ENCODE results near the gene OVAAL. TPM values are rescaled to one million over a fixed set of nuclear protein-coding genes. Genes with fewer than 3 reads are reported as not detected.

Gene OVAAL
- total RNA-seq, 1 donor from 2014 or later: not detected

- H3K4me3 Mint-ChIP-seq (ENCODE audit: unreplicated experiment): no peak overlapping the region
- H3K27ac Mint-ChIP-seq (ENCODE audit: unreplicated experiment): no peak overlapping the region
- H3K9me3 Mint-ChIP-seq (ENCODE audit: low read depth): no peaks in the 10 kb centered on the region
- H3K4me1 Mint-ChIP-seq (ENCODE audit: low read depth): peaks cover 7% of the 10 kb centered on the region
- DNase-seq (ENCODE audit: low spot score): no peak
- H3K36me3 Mint-ChIP-seq (ENCODE audit: low read depth): no peaks in the 10 kb centered on the region
- H3K27me3 Mint-ChIP-seq (ENCODE audit: low read depth): no peaks in the 10 kb centered on the region
- no peak for TF ChIP-seq CTCF (IDR thresholded peaks at IDR 0.05)
These were observed 3.4 kb upstream of the OVAAL start for GRCh38 chr1:180555411-180555810.

GRCh38 chr1:180560200-180560867 is 1.6 kb downstream of the OVAAL start:
- Mint-ChIP-seq H3K27me3 (ENCODE audit: low read depth) (no peaks in the 10 kb centered on the region), H3K9me3 (ENCODE audit: low read depth) (no peaks in the 10 kb centered on the region), H3K27ac (ENCODE audit: unreplicated experiment) (peak overlapping the region; percentile 90), H3K4me3 (ENCODE audit: unreplicated experiment) (no peak overlapping the region), H3K36me3 (ENCODE audit: low read depth) (no peaks in the 10 kb centered on the region), H3K4me1 (ENCODE audit: low read depth) (peaks cover 37% of the 10 kb centered on the region)
- no peak for TF ChIP-seq CTCF (IDR thresholded peaks at IDR 0.05)
- no peak for DNase-seq (ENCODE audit: low spot score)

- peak overlapping the region; percentile 90 for H3K27ac Mint-ChIP-seq (ENCODE audit: unreplicated experiment)
- H3K9me3 Mint-ChIP-seq (ENCODE audit: low read depth): no peaks in the 10 kb centered on the region
- no peak for TF ChIP-seq CTCF (IDR thresholded peaks at IDR 0.05)
- DNase-seq (ENCODE audit: low spot score): no peak
- no peaks in the 10 kb centered on the region for H3K27me3 Mint-ChIP-seq (ENCODE audit: low read depth)
- H3K4me3 Mint-ChIP-seq (ENCODE audit: unreplicated experiment): no peak overlapping the region
- peaks cover 37% of the 10 kb centered on the region for H3K4me1 Mint-ChIP-seq (ENCODE audit: low read depth)
- no peaks in the 10 kb centered on the region for H3K36me3 Mint-ChIP-seq (ENCODE audit: low read depth)
These were observed 2.3 kb downstream of the OVAAL start for GRCh38 chr1:180560868-180561600.

GRCh38 chr1:180562640-180563025 is 3.9 kb downstream of the OVAAL start:
- H3K36me3 Mint-ChIP-seq (ENCODE audit: low read depth): no peaks in the 10 kb centered on the region
- H3K27ac Mint-ChIP-seq (ENCODE audit: unreplicated experiment): peak overlapping the region; percentile 90
- H3K27me3 Mint-ChIP-seq (ENCODE audit: low read depth): no peaks in the 10 kb centered on the region
- no peak overlapping the region for H3K4me3 Mint-ChIP-seq (ENCODE audit: unreplicated experiment)
- H3K4me1 Mint-ChIP-seq (ENCODE audit: low read depth): peaks cover 39% of the 10 kb centered on the region
- DNase-seq (ENCODE audit: low spot score): no peak
- H3K9me3 Mint-ChIP-seq (ENCODE audit: low read depth): no peaks in the 10 kb centered on the region
- TF ChIP-seq CTCF (IDR thresholded peaks at IDR 0.05): no peak

- Mint-ChIP-seq H3K27ac (ENCODE audit: unreplicated experiment) (peak overlapping the region; percentile 90), H3K4me3 (ENCODE audit: unreplicated experiment) (no peak overlapping the region), H3K9me3 (ENCODE audit: low read depth) (no peaks in the 10 kb centered on the region), H3K4me1 (ENCODE audit: low read depth) (peaks cover 43% of the 10 kb centered on the region), H3K27me3 (ENCODE audit: low read depth) (no peaks in the 10 kb centered on the region), H3K36me3 (ENCODE audit: low read depth) (no peaks in the 10 kb centered on the region)
- no peak for DNase-seq (ENCODE audit: low spot score)
- no peak for TF ChIP-seq CTCF (IDR thresholded peaks at IDR 0.05)
These were observed 4.5 kb downstream of the OVAAL start for GRCh38 chr1:180563026-180563827.

All from chondrocyte (in vitro differentiated cells).